Measurements from ENCODE around the gene NEU4.
A peak's percentile ranks its signal among the peaks of the same experiment; 100 is the strongest.
"Not testable (repeated sequence)": the region's sequence is repeated elsewhere in the genome, so short reads cannot be mapped to it uniquely, and the experiment has no call there.

NEU4 gene

DNA sequence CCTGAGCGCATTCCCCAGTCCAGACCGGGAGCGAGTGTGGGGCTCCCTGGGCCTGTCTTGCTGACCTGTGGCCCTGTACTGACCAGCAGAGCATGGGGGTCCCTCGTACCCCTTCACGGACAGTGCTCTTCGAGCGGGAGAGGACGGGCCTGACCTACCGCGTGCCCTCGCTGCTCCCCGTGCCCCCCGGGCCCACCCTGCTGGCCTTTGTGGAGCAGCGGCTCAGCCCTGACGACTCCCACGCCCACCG lies 5.3 kb downstream of the NEU4 start:
- no peak for DNase-seq

DNA sequence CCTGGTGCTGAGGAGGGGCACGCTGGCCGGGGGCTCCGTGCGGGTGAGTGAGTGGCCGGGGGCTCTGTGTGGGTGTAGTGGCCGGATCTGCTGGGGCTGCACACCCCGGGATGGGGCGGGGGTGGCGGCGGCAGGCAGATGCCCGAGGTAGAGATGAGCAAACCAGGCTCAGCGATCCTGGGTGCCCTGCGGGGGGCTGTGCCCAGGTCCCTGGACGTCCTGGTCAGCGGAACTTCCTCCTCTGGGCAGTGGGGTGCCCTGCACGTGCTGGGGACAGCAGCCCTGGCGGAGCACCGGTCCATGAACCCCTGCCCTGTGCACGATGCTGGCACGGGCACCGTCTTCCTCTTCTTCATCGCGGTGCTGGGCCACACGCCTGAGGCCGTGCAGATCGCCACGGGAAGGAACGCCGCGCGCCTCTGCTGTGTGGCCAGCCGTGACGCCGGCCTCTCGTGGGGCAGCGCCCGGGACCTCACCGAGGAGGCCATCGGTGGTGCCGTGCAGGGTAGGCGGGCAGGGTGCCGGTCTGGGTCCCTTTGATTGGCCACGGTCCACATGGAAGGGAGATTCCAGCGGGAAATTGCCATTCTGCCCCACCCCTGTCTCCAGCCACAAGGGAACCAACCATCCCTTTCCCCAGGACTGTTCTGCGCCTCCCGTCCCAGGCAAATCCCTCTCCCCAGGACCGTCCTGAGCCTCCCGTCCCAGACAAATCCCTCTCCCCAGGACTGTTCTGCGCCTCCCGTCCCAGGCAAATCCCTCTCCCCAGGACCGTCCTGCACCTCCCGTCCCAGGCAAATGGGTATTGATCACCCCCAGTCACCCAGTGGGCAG lies 5.9 kb downstream of the NEU4 start:
- DNase-seq, result no peak

DNA sequence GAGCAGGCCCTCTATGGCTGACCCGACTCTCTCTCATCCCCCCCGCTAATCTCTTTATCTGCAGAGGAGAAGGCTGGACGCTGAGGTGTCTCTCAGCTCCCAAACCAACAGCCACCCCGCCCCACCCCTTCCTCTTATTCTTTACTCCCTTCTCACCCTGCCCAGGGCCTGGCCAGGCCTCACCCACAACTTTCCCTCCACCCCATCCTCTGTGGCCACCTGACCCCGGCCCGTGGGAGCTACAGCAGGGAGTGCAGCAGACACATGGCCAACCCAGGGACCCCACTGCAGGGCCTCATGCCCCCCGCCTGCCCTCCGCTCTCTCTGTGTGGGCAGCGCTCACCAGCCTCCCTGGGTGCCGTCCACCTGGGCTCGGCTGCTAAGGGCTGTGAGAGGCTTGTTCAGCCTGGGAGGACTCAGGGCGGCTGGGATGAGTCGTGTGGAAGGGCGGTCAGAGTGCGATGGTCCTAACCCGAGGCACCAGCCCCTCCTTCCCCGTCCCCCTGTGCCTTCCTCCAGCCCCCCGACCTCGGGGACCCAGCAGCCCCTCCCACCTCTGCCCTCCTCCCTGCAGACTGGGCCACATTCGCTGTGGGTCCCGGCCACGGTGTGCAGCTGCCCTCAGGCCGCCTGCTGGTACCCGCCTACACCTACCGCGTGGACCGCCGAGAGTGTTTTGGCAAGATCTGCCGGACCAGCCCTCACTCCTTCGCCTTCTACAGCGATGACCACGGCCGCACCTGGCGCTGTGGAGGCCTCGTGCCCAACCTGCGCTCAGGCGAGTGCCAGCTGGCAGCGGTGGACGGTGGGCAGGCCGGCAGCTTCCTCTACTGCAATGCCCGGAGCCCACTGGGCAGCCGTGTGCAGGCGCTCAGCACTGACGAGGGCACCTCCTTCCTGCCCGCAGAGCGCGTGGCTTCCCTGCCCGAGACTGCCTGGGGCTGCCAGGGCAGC lies 6.8 kb downstream of the NEU4 start:
- DNase-seq, result no peak

DNA sequence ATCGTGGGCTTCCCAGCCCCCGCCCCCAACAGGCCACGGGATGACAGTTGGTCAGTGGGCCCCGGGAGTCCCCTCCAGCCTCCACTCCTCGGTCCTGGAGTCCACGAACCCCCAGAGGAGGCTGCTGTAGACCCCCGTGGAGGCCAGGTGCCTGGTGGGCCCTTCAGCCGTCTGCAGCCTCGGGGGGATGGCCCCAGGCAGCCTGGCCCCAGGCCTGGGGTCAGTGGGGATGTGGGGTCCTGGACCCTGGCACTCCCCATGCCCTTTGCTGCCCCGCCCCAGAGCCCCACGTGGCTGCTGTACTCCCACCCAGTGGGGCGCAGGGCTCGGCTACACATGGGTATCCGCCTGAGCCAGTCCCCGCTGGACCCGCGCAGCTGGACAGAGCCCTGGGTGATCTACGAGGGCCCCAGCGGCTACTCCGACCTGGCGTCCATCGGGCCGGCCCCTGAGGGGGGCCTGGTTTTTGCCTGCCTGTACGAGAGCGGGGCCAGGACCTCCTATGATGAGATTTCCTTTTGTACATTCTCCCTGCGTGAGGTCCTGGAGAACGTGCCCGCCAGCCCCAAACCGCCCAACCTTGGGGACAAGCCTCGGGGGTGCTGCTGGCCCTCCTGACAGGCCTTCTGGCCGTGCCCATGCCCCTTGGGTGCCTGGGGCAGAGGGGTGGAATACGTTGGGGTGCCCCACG lies 7.6 kb downstream of the NEU4 start:
- no peak for DNase-seq

DNA sequence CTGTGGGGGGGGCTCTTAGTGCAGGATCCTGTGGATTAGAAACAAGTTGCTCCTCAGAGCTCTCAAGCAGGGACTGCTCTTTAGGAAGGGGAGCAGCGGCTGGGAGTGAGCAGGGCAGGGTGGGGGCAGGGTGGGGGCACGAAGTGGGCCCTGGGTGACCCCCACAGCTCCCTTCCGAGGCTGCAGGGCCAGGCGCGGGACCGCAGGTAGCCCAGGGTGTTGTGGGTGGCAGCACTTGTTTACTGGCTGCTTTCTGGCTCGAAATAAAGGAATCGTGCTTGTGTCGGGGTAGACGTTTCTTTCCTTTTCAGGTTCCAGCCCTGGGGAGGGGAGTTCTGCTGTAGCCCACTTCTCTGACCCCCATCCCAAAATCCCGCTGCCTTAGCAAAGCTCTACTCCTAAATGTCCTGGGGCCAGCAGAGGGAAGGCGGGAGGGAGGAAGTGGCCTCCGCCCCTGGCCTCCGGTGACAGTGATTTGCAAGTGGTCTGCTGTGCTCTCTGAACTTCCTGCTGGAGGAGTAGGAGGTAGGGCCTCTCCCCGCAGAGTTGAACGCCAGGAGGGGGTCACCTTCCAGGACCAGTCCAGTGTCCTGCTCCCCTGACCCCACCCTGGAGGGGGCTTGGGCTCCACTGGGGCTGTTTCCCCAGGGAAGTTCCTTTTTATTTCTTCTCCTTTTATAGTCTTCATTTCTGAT lies 8.3 kb downstream of the NEU4 start:
- DNase-seq, result no peak

- DNase-seq, result not testable (repeated sequence)
Observed at GRCh38 chr2:241817821-241818215, 8.8 kb downstream of the NEU4 start.

DNA sequence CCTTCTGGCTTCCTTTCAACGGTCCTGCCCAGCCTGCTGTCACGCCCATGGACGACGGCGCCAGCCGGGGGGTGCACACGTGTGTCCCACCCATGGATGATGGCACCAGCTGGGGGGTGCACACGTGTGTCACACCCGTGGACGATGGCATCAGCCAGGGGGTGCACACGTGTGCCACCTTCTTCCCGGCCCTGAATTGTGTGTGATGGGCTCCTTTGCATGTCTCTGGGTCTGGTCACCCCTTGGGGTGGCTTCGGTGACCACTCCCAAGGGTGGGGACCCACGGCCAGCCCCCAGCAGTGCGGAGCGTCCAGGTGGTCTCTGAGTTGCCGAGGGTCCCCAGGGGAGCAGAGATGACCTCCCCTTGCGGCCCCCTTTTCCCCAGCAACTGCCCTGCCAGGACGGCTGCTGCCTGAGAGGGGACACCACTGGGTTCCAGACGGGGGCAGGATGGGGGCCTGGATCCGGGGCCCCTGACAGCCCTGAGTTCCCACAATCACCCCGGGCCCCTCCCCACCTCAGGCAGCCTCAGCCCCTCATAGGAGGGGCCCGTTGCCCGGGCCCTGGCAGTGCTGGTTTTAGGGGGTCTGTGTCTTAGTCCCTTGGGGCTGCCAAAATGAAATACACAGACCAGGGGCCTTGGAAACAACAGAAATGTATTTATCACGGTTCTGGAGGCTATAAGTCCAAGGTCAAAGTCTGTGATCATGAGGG lies 9.4 kb downstream of the NEU4 start:
- DNase-seq, result no peak

DNA sequence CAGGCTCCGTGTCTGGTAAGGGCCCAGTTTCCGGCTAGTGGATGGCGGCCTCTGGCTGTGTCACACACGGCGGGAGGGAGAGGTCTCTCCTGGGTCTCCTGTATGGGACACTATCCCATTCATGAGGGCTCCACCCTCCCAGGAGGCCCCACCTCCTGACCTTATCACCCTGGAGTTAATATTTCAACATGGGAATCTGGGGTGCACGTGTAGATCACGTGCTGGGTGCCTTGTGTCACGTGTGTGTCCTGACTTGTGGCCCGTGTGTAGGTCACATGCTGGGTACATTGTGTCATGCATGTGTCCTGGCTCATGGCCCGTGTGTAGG lies 9.9 kb downstream of the NEU4 start:
- no peak for DNase-seq

GRCh38 chr2:241819947-241820624 lies 11.1 kb downstream of the NEU4 start:
- DNase-seq, result not testable (repeated sequence)

DNA sequence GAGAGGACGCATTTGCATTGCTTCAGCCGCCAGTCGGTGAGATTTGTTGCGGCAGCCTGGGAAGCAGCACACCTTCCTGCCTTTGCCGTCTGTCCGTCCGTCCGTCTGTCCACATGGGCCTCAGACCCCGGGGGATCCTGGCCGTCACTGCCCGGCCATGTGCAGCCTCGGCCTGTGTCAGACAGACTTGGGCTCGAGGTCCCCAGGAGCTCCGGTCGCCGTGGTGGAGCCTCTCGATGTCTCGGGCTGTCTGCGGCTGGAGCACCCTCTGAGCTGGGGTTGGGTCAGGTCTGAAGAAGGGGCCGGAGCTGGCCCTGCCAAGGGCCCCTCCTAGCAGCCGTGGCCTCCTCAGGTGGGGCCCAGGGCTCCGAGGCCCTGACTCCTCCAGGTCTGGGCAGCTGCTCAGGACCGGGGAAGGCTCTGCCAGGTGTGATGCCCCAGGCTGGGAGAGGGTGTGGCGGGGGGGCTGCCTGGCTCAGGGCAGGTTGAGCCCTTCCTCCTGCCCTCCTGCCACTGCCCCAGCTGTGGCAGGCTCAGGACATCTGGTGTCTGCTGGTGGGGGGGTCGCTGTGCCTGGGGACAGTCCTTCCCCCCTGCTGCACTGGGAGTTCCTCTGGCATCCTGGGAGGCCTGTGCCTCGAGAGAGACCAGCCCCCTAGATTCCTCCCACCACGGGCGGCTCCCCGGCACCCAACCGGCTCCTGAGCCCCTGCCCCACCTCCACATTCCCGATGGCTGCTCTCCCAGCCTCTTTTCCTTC lies 11.8 kb downstream of the NEU4 start:
- no peak for DNase-seq

GRCh38 chr2:241821460-241822263 lies 12.7 kb downstream of the NEU4 start:
- DNase-seq, result no peak

- no peak for DNase-seq
Observed at GRCh38 chr2:241822264-241822623, 13.3 kb downstream of the NEU4 start.

DNA sequence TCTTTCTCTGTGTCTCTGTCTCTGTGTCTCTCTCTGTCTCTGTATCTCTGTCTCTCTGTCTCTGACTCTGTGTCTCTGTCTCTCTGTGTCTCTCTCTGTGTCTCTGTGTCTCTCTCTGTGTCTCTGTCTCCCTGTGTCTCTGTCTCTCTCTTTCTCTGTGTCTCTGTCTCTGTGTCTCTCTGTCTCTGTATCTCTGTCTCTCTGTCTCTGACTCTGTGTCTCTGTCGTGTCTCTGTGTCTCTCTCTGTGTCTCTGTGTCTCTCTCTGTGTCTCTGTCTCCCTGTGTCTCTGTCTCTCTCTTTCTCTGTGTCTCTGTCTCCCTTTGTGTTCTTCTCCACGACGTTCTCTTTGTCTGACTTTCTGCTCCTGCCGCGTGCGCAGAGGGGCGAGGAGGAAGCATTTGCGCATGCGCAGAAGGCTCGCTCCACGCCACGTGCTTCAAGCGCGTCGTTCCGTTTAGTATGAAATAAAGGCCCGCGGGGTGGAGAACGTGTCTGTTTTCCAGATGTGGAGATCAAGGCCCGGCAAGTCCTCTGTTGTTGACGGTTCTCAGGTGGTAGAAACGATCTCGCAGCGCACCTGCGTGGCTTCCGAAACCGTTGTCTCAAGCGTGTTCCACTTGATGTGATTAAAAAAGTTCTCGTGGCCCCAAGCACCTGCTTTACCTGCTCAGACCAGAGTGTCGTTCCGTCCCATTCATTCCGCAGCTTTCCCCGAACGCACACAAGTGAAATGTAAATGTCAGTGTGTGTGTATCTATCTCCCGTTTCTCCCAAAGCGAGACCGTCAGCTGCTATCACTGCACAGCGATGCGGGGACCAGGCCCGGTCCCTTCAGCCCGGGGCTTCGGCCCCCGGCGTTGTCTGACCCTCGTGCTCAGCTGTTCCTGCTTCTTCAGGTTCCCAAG lies 14.8 kb downstream of the NEU4 start:
- DNase-seq, result peak; percentile 88

GRCh38 chr2:241827394-241827793 lies 18.4 kb downstream of the NEU4 start:
- no peak for DNase-seq

- no peak for DNase-seq
Observed at GRCh38 chr2:241833101-241833663, 24.2 kb downstream of the NEU4 start.

GRCh38 chr2:241833756-241834526 lies 24.9 kb downstream of the NEU4 start:
- DNase-seq, result not testable (repeated sequence)

GRCh38 chr2:241834527-241835210 lies 25.7 kb downstream of the NEU4 start:
- no peak for DNase-seq
